DOHH2 (cell line): ENCODE results near the gene TDRD7.

Experiments used
- H3F3A ChIP-seq: fragments of 200-600 bp; sonication (generic), shearing (Covaris generic); 2 replicates; pipeline ENCODE4 v1.6.0; 2016; ENCODE audit warnings: antibody characterized with exemption, mild to moderate bottlenecking; ENCODE audit not compliant: control insufficient read depth, insufficient read depth
- H3K27ac ChIP-seq: fragments of 200-600 bp; sonication (generic); 2 replicates; pipeline ENCODE4 v1.5.1; 2014; ENCODE audit warnings: low read depth, mild to moderate bottlenecking, low read length, moderate library complexity
- H3K27me3 ChIP-seq: fragments of 200-600 bp; sonication (generic); 2 replicates; pipeline ENCODE4 v1.6.1; 2014; ENCODE audit warnings: mild to moderate bottlenecking, low read length, mixed read lengths; ENCODE audit not compliant: control insufficient read depth
- H3K36me3 ChIP-seq: fragments of 200-600 bp; sonication (generic); 2 replicates; pipeline ENCODE4 v1.6.1; 2014; ENCODE audit warnings: mild to moderate bottlenecking, low read length, moderate library complexity, mixed read lengths; ENCODE audit not compliant: control insufficient read depth
- H3K4me1 ChIP-seq: fragments of 200-600 bp; sonication (generic); 2 replicates; pipeline ENCODE4 v1.6.1; 2014; ENCODE audit warnings: mild to moderate bottlenecking, low read length, mixed read lengths; ENCODE audit not compliant: control insufficient read depth
- H3K4me2 ChIP-seq: fragments of 200-600 bp; sonication (generic); 2 replicates; pipeline ENCODE4 v1.6.0; 2014; ENCODE audit warnings: mild to moderate bottlenecking, low read length, moderate library complexity
- H3K4me3 ChIP-seq: fragments of 200-600 bp; sonication (generic); 2 replicates; pipeline ENCODE4 v1.5.1; 2014; ENCODE audit warnings: mild to moderate bottlenecking, low read length, mixed read lengths
- H3K79me2 ChIP-seq: fragments of 200-600 bp; sonication (generic); 2 replicates; pipeline ENCODE4 v1.6.1; 2014; ENCODE audit warnings: mild to moderate bottlenecking, low read length, mixed read lengths; ENCODE audit not compliant: control insufficient read depth
- H3K9me2 ChIP-seq: fragments of 200-600 bp; sonication (generic); replicated peaks from 2 replicates; pipeline ENCODE4 v1.6.1; 2014; ENCODE audit warnings: mild to moderate bottlenecking, low read length, mixed read lengths; ENCODE audit not compliant: control insufficient read depth
- H3K9me3 ChIP-seq: fragments of 200-600 bp; sonication (generic); 2 replicates; pipeline ENCODE4 v1.6.1; 2014; ENCODE audit warnings: antibody characterized with exemption, low read length, mixed read lengths; ENCODE audit not compliant: control insufficient read depth, insufficient read depth
- H4K20me1 ChIP-seq: fragments of 200-600 bp; sonication (generic); 2 replicates; pipeline ENCODE4 v1.6.0; 2014; ENCODE audit warnings: low read depth, mild to moderate bottlenecking, antibody characterized with exemption, low read length, moderate library complexity; ENCODE audit not compliant: control insufficient read depth, insufficient read depth
- EZH2phosphoT487 ChIP-seq: fragments of 200-600 bp; sonication (generic); IDR thresholded peaks from 2 replicates; pipeline ENCODE4 v1.6.1; 2017; ENCODE audit warnings: borderline replicate concordance, mild to moderate bottlenecking, antibody characterized with exemption, low read length, moderate library complexity, mixed read lengths
- TF ChIP-seq, protein P1 (sequence below): fragments of 200-600 bp; sonication (generic); IDR thresholded peaks from one replicate; pipeline ENCODE4 v1.5.1; 2014; ENCODE audit warnings: antibody characterized with exemption, mild to moderate bottlenecking, low read depth, low read length; ENCODE audit not compliant: poor library complexity, severe bottlenecking

TDRD7 gene

GRCh38 chr9:97431044-97431441, 19.1 kb downstream of the TDRD7 start:
- Histone ChIP-seq H3K27me3 (no peaks in the 10 kb centered on the region), H3K9me3 (no peaks in the 10 kb centered on the region), H3K4me3 (no peak overlapping the region), H3K4me1 (no peaks in the 10 kb centered on the region), H3K79me2 (no peaks in the 10 kb centered on the region), H3K9me2 (no peaks in the 10 kb centered on the region), H3K4me2 (no peak overlapping the region), H3F3A (no peaks in the 10 kb centered on the region), H3K36me3 (peaks cover 17% of the 10 kb centered on the region), H4K20me1 (no peaks in the 10 kb centered on the region), H3K27ac (no peak overlapping the region)
- TF ChIP-seq, protein P1, sequence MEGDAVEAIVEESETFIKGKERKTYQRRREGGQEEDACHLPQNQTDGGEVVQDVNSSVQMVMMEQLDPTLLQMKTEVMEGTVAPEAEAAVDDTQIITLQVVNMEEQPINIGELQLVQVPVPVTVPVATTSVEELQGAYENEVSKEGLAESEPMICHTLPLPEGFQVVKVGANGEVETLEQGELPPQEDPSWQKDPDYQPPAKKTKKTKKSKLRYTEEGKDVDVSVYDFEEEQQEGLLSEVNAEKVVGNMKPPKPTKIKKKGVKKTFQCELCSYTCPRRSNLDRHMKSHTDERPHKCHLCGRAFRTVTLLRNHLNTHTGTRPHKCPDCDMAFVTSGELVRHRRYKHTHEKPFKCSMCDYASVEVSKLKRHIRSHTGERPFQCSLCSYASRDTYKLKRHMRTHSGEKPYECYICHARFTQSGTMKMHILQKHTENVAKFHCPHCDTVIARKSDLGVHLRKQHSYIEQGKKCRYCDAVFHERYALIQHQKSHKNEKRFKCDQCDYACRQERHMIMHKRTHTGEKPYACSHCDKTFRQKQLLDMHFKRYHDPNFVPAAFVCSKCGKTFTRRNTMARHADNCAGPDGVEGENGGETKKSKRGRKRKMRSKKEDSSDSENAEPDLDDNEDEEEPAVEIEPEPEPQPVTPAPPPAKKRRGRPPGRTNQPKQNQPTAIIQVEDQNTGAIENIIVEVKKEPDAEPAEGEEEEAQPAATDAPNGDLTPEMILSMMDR, result no peak
- no peak for TF ChIP-seq EZH2phosphoT487

GRCh38 chr9:97431549-97432143, 19.8 kb downstream of the TDRD7 start:
- H3K9me2 ChIP-seq, result no peaks in the 10 kb centered on the region
- TF ChIP-seq EZH2phosphoT487, result no peak
- TF ChIP-seq, protein P1, result no peak
- no peaks in the 10 kb centered on the region for H3K79me2 ChIP-seq
- no peaks in the 10 kb centered on the region for H4K20me1 ChIP-seq
- no peaks in the 10 kb centered on the region for H3K4me1 ChIP-seq
- H3F3A ChIP-seq, result no peaks in the 10 kb centered on the region
- no peak overlapping the region for H3K4me3 ChIP-seq
- peaks cover 17% of the 10 kb centered on the region for H3K36me3 ChIP-seq
- no peaks in the 10 kb centered on the region for H3K9me3 ChIP-seq
- no peaks in the 10 kb centered on the region for H3K27me3 ChIP-seq
- no peak overlapping the region for H3K4me2 ChIP-seq
- H3K27ac ChIP-seq, result no peak overlapping the region

GRCh38 chr9:97437051-97437600, 25.2 kb downstream of the TDRD7 start:
- Histone ChIP-seq H3K36me3 (peaks cover 3% of the 10 kb centered on the region; the same call in 1 of the 2 replicates), H4K20me1 (no peaks in the 10 kb centered on the region), H3K9me2 (no peaks in the 10 kb centered on the region), H3K27ac (no peak overlapping the region), H3K79me2 (no peaks in the 10 kb centered on the region), H3K4me3 (no peak overlapping the region), H3K4me1 (no peaks in the 10 kb centered on the region), H3K27me3 (no peaks in the 10 kb centered on the region), H3F3A (no peaks in the 10 kb centered on the region), H3K4me2 (no peak overlapping the region), H3K9me3 (no peaks in the 10 kb centered on the region)
- TF ChIP-seq EZH2phosphoT487, result no peak
- TF ChIP-seq, protein P1, result no peak
